ENCODE results near the gene SLC7A9. TPM values are rescaled to one million over a fixed set of nuclear protein-coding genes. Genes with fewer than 3 reads are reported as not detected.
A peak's percentile ranks its signal among the peaks of the same experiment; 100 is the strongest.
"Not testable (repeated sequence)": the region's sequence is repeated elsewhere in the genome, so short reads cannot be mapped to it uniquely, and the experiment has no call there.

SLC7A9 gene
- polyA plus RNA-seq, 2 of the 4 experiments (the other 2 are of a cell fraction), result 0.50 to 0.62 TPM

- WGBS (ENCODE audit: missing lambda C conversion rate), result 86% methylated on average over 12 of the region's 12 CpGs
These were observed 37.5 kb downstream of the SLC7A9 start for GRCh38 chr19:32832094-32832493.

GRCh38 chr19:32831611-32832010 lies 38.0 kb downstream of the SLC7A9 start:
- Histone ChIP-seq H3K4me1 (no peaks in the 10 kb centered on the region), H3K27ac (no peak overlapping the region), H3K9me3 (no peaks in the 10 kb centered on the region), H3K4me2 (no peak overlapping the region), H3K4me3 (no peak overlapping the region)
- POLR2A ChIA-PET, result no interaction called here
- FAIRE-seq, result no peak
- no peak for ATAC-seq
- 77% methylated on average over 5 of the region's 5 CpGs for WGBS (ENCODE audit: missing lambda C conversion rate)
- DNase-seq (ENCODE audit: low read depth in 1 of 2, low spot score in 1 of 2), result no peak
- CTCF ChIA-PET, result no interaction called here
- TF ChIP-seq KDM1A (IDR thresholded peaks at IDR 0.05; ENCODE audit: low read depth) (no peak), HOXB5 (CRISPR knock-in tag; IDR thresholded peaks at IDR 0.05) (no peak), ELK1 (IDR thresholded peaks at IDR 0.05; ENCODE audit: low read depth, low read length) (no peak), ESRRA (IDR thresholded peaks at IDR 0.05; ENCODE audit: borderline replicate concordance, low read length) (no peak), MAZ (IDR thresholded peaks at IDR 0.05; ENCODE audit: borderline replicate concordance, low read depth, low read length) (no peak), POLR2A (IDR thresholded peaks at IDR 0.05; ENCODE audit: low read length) (no peak), MAX (IDR thresholded peaks at IDR 0.05) (no peak), TP53 (CRISPR knock-in tag; IDR thresholded peaks at IDR 0.05) (no peak), PBX3 (IDR thresholded peaks at IDR 0.05) (no peak), POLR2AphosphoS2 (conservative IDR thresholded peaks at IDR 0.05; ENCODE audit: low read length) (no peak), JUNB (IDR thresholded peaks at IDR 0.05) (no peak)

More at GRCh38 chr19:32832094-32832493, 37.5 kb downstream of the SLC7A9 start:
- FAIRE-seq; CTCF ChIA-PET; POLR2A ChIA-PET; DNase-seq (ENCODE audit: low read depth in 1 of 2, low spot score in 1 of 2); H3K4me1 ChIP-seq; H3K9me3 ChIP-seq; ATAC-seq; H3K4me3 ChIP-seq; H3K27ac ChIP-seq; H3K4me2 ChIP-seq: not testable (repeated sequence)

GRCh38 chr19:32830231-32831014 lies 39.1 kb downstream of the SLC7A9 start:
- Histone ChIP-seq H3K4me1 (no peaks in the 10 kb centered on the region), H3K9me3 (no peaks in the 10 kb centered on the region), H3K4me2 (no peak overlapping the region), H3K27ac (no peak overlapping the region), H3K4me3 (no peak overlapping the region)
- ChIA-PET CTCF (interaction anchor here (1.0 to 1.6 kb wide), 2 partner anchors 12 kb away, joined by 3 to 4 read pairs; no protein-coding TSS in a partner anchor), POLR2A (no interaction called here)
- FAIRE-seq, result peak; percentile 92
- peak in 1 of 2 experiments; percentile 17; a peak in 1 of 6 replicates for ATAC-seq
- 57% methylated on average over 8 of the region's 8 CpGs for WGBS (ENCODE audit: missing lambda C conversion rate)
- TF ChIP-seq GATA3 (IDR thresholded peaks at IDR 0.05; ENCODE audit: borderline replicate concordance) (no peak), ZNF302 (CRISPR knock-in tag; IDR thresholded peaks at IDR 0.05) (no peak), ATOH8 (CRISPR knock-in tag; IDR thresholded peaks at IDR 0.05; ENCODE audit: low read depth) (no peak)
- no peak for DNase-seq (ENCODE audit: low read depth in 1 of 2, low spot score in 1 of 2)

GRCh38 chr19:32829345-32829896 lies 40.1 kb downstream of the SLC7A9 start:
- POLR2A ChIA-PET, result no interaction called here
- TF ChIP-seq CTCF (IDR thresholded peaks at IDR 0.05) (no peak), RCOR1 (IDR thresholded peaks at IDR 0.05; ENCODE audit: low read depth, low read length) (no peak), NPAS2 (CRISPR knock-in tag; IDR thresholded peaks at IDR 0.05; ENCODE audit: borderline replicate concordance) (no peak), EP300 (IDR thresholded peaks at IDR 0.05) (no peak), E2F6 (IDR thresholded peaks at IDR 0.05; ENCODE audit: borderline replicate concordance, low read depth) (no peak), CBX2 (IDR thresholded peaks at IDR 0.05; ENCODE audit: borderline replicate concordance, low read depth) (no peak), HDAC2 (IDR thresholded peaks at IDR 0.05) (no peak), FOSL2 (IDR thresholded peaks at IDR 0.05) (no peak), FOSL2 (CRISPR knock-in tag; IDR thresholded peaks at IDR 0.05) (no peak), CHD2 (IDR thresholded peaks at IDR 0.05; ENCODE audit: low read length, partially characterized antibody) (no peak), CEBPB (IDR thresholded peaks at IDR 0.05) (no peak)

More at GRCh38 chr19:32829345-32829896, 40.1 kb downstream of the SLC7A9 start:
- DNase-seq (ENCODE audit: low read depth in 1 of 2, low spot score in 1 of 2), result no peak
- Histone ChIP-seq H3K4me2 (no peak overlapping the region), H3K4me3 (no peak overlapping the region), H3K4me1 (no peaks in the 10 kb centered on the region), H3K9me3 (no peaks in the 10 kb centered on the region), H3K27ac (no peak overlapping the region)
- ATAC-seq, result no peak
- peak; percentile 90 for FAIRE-seq
- CTCF ChIA-PET, result interaction anchor here (0.6 to 1.6 kb wide), 3 partner anchors 11 to 146 kb away, joined by 3 to 4 read pairs (median 4); no protein-coding TSS in a partner anchor
- WGBS (ENCODE audit: missing lambda C conversion rate), result 67% methylated on average over 10 of the region's 10 CpGs
